Measurements from ENCODE around the gene RPL18.

RPL18 gene

DNA sequence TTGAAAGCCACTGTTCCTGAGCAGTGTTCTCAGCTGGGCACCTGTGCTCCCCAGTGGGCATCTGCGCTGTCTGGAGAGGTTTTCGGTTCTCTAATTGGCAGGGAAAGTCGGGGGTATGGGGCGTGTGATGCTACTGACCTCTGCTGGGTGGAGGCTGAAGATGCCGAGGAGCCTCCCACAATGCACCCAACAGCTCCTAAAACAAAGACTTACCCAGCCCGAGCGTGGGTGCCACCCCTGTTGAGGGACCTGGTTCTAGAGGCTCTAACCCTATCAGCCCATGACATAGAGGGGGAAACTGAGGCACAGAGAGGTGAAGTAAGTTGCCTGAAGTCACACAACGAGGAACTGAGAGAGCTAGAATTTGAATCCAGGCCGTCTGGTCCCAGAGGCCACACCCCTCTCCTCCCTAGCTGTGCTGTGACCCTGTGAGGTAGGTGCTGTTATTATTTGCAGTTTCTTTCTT, 10.1 kb downstream of the RPL18 start:
- Histone ChIP-seq H3K36me3 (ENCODE audit: control insufficient read depth, insufficient read depth, low read length) (peaks cover 2% of the 10 kb centered on the region; the same call in 1 of the 2 replicates), H3K27me3 (replicated peaks; ENCODE audit: control insufficient read depth, insufficient read depth, low read length) (no peaks in the 10 kb centered on the region), H3K4me3 (replicated peaks; ENCODE audit: low read depth, low read length) (no peak overlapping the region)
- no peak for DNase-seq (ENCODE audit: extremely low read depth, insufficient read length)
- TF ChIP-seq, protein P1, sequence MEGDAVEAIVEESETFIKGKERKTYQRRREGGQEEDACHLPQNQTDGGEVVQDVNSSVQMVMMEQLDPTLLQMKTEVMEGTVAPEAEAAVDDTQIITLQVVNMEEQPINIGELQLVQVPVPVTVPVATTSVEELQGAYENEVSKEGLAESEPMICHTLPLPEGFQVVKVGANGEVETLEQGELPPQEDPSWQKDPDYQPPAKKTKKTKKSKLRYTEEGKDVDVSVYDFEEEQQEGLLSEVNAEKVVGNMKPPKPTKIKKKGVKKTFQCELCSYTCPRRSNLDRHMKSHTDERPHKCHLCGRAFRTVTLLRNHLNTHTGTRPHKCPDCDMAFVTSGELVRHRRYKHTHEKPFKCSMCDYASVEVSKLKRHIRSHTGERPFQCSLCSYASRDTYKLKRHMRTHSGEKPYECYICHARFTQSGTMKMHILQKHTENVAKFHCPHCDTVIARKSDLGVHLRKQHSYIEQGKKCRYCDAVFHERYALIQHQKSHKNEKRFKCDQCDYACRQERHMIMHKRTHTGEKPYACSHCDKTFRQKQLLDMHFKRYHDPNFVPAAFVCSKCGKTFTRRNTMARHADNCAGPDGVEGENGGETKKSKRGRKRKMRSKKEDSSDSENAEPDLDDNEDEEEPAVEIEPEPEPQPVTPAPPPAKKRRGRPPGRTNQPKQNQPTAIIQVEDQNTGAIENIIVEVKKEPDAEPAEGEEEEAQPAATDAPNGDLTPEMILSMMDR (IDR thresholded peaks at IDR 0.05; ENCODE audit: insufficient read depth, low read length, poor library complexity, severe bottlenecking) = peak; percentile 85

- TF ChIP-seq, protein P1 (IDR thresholded peaks at IDR 0.05; ENCODE audit: insufficient read depth, low read length, poor library complexity, severe bottlenecking) = no peak
- Histone ChIP-seq H3K36me3 (ENCODE audit: control insufficient read depth, insufficient read depth, low read length) (no peaks in the 10 kb centered on the region), H3K4me3 (replicated peaks; ENCODE audit: low read depth, low read length) (no peak overlapping the region), H3K27me3 (replicated peaks; ENCODE audit: control insufficient read depth, insufficient read depth, low read length) (no peaks in the 10 kb centered on the region)
- no peak for DNase-seq (ENCODE audit: extremely low read depth, insufficient read length)
These were observed 11.6 kb downstream of the RPL18 start for GRCh38 chr19:48607359-48607755.

- DNase-seq (ENCODE audit: extremely low read depth, insufficient read length) = no peak
- H3K27me3 ChIP-seq (replicated peaks; ENCODE audit: control insufficient read depth, insufficient read depth, low read length) = no peaks in the 10 kb centered on the region
- TF ChIP-seq, protein P1 (IDR thresholded peaks at IDR 0.05; ENCODE audit: insufficient read depth, low read length, poor library complexity, severe bottlenecking) = no peak
- no peaks in the 10 kb centered on the region for H3K36me3 ChIP-seq (ENCODE audit: control insufficient read depth, insufficient read depth, low read length)
- no peak within 1 kb of the TSS for H3K4me3 ChIP-seq (replicated peaks; ENCODE audit: low read depth, low read length)
These were observed 12.3 kb downstream of the RPL18 start, which contains the start of gene SPACA4 for GRCh38 chr19:48606463-48607358. Gene SPACA4, plus strand, starts transcription at chr19:48606742. Its CDS starts 237 bp downstream, at chr19:48606979.

- Histone ChIP-seq H3K36me3 (ENCODE audit: control insufficient read depth, insufficient read depth, low read length) (no peaks in the 10 kb centered on the region), H3K4me3 (replicated peaks; ENCODE audit: low read depth, low read length) (no peak overlapping the region), H3K27me3 (replicated peaks; ENCODE audit: control insufficient read depth, insufficient read depth, low read length) (no peaks in the 10 kb centered on the region)
- DNase-seq (ENCODE audit: extremely low read depth, insufficient read length) = no peak
- TF ChIP-seq, protein P1 (IDR thresholded peaks at IDR 0.05; ENCODE audit: insufficient read depth, low read length, poor library complexity, severe bottlenecking) = no peak
These were observed 15.1 kb downstream of the RPL18 start for GRCh38 chr19:48603850-48604249.

GRCh38 chr19:48603449-48603848, 15.5 kb downstream of the RPL18 start:
- DNase-seq (ENCODE audit: extremely low read depth, insufficient read length) = no peak
- TF ChIP-seq, protein P1 (IDR thresholded peaks at IDR 0.05; ENCODE audit: insufficient read depth, low read length, poor library complexity, severe bottlenecking) = no peak
- Histone ChIP-seq H3K36me3 (ENCODE audit: control insufficient read depth, insufficient read depth, low read length) (no peaks in the 10 kb centered on the region), H3K27me3 (replicated peaks; ENCODE audit: control insufficient read depth, insufficient read depth, low read length) (no peaks in the 10 kb centered on the region), H3K4me3 (replicated peaks; ENCODE audit: low read depth, low read length) (no peak overlapping the region)
